Ecto neural progenitor cell (in vitro differentiated cells): ENCODE results near the gene LCE1F.

Source experiments
- DNase-seq: peaks from one replicate; pipeline ENCODE4 v3.0.0-alpha.2; 2018; ENCODE audit warnings: low spot score

Gene LCE1F, protein sequence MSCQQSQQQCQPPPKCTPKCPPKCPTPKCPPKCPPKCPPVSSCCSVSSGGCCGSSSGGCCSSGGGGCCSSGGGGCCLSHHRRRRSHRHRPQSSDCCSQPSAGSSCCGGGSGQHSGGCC

GRCh38 chr1:152774875-152775274 lies at the start of gene LCE1F:
Gene LCE1F, plus strand, starts transcription at chr1:152775140. Its CDS starts 1,232 bp downstream, at chr1:152776372.
- no peak for DNase-seq

DNA sequence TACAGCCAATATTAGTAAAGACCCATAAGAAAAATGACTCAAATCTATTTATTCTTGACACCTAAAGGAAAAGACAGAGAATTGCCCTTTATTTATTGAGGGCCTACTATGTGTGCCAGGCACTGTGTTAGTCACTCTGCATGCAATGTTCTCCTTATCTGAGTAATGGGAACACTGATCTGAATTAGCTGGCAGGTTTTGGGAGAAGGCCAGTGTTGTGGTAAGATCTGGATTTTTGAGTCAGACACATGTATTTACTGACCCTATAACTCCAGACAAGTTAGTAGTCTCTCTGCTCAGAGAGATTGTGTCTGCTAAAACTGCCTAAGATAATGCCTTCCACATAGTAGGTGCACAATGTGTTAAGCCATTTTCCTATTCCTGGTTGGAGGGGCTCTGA lies 49.7 kb upstream of the LCE1F start:
- no peak for DNase-seq

- no peak for DNase-seq
Observed at GRCh38 chr1:152728986-152729385, 46.0 kb upstream of the LCE1F start.

- DNase-seq = no peak
Observed at GRCh38 chr1:152735648-152736047, 39.3 kb upstream of the LCE1F start.

- DNase-seq = no peak
Observed at GRCh38 chr1:152737997-152738396, 36.9 kb upstream of the LCE1F start.

DNA sequence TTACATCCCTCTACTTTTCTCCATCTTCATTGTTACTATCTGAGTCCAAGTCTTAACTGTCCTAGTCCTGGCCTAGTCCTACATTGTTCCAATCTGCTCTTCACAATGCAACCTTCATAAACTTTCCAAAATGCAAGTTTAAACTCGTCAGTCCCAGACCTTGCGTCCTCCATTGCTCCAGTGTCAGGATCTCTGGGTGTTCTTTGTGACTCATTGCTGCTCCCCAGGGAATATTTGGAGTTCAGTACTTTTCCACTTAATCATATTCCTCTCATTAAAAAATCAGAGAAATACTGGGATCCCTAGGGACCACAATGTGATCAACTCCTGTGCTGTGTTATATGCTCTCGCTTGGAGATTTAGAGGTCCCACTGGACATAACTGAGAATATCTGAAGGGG lies 35.1 kb upstream of the LCE1F start:
- DNase-seq = no peak

DNA sequence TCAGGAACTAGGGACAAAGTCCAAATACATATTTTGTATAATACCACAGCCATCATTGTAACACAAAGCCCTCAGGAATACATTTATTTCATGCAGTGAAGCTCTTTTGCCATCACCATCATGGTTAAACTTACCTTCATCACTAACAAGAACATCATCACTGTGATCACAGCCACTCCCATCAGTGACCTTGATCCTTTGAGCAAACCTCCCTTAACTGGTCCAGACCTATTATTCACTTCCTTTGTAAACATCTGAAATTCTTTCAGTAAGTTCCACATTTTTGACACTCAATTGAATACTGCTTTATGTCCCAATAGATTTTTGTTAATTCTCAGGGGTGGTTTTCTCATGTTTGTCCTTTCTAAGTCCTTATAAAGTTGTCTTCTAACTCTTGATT lies 33.3 kb upstream of the LCE1F start:
- no peak for DNase-seq

DNA sequence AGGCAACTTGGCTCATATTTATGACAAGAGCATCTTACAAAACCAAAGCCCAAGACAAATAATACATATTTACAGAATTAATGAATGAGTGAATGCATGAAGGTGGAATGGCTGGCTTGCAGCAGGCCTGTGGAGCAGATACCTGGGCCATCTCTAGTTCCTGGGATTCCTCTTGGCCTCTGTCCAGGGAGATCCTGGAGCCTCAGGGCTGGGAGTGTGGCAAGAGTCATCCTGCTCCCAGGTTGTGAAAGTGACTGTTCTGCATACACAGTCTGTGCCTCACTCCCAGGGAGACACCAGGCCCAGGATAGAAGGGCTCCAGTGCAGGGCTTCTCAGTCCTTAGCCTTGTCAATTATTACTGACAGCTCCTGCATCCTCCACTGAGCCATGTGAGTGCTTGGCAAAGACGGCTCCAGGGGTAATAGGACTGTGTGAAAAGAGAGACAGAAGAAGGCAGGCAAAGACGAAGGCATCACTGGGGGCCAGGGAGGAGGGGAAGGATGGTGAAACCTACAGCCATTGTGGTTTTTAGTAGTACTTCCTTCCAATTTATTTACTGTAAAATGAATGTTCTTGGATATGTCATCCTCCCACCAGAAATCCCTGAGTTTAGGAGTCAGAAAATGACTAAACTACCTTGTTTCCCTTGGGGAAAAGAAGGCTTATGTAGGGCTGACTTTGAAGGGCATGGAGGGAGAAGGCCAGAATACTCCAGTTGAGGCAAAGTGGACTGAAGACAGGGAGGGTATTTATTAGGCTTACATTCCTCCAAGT lies 31.4 kb upstream of the LCE1F start:
- DNase-seq = no peak

- no peak for DNase-seq
Observed at GRCh38 chr1:152745289-152745704, 29.6 kb upstream of the LCE1F start.

DNA sequence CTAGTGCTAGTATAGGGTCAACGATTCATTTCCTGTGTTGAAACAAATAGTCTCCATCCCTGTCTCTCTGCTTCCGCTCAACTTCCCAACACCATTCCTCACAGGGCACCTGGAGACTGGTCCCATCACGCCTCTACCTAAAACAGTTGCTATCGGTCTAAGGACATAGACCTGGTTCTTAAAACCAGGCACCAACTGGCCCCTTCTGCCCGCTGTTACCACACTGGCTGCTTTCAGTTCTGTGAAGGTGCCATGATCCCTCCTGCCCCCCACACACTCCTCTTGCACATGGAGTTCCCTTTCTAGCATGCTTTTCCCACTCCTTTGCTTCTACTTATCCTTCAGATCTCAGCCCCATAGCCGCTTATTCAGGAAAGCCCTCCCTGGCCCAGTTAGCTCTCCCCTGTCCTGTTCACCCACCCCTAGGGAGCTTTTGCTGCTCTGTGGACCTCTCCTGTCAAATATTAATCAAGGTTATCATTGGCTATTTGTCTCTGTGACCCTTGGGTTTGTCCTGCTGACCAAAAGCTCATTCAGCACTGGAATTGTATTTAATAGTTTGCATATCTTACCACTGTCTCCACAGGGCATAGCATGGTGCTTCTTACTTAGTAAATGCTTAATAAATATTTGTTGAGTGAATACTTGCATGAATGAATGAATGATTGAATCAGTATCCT lies 29.0 kb upstream of the LCE1F start:
- DNase-seq = no peak

DNA sequence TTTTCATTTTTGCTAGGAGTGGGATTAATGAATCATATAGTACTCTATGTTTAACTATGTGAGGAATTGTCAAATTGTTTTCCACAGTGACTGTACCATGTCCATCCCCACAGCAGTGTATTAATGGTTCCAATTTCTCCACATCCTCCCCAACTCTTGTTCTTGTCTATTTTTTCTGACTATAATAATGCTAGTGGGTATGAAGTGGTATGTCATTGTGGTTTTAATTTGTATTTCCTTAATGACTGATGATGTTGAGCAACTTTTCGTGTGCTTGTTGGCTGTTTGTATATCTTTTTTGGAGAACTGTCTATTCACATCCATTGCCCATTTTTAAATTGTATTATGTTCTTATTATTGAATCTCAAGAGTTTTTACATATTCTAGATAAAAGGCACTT lies 27.1 kb upstream of the LCE1F start:
- DNase-seq = no peak

DNA sequence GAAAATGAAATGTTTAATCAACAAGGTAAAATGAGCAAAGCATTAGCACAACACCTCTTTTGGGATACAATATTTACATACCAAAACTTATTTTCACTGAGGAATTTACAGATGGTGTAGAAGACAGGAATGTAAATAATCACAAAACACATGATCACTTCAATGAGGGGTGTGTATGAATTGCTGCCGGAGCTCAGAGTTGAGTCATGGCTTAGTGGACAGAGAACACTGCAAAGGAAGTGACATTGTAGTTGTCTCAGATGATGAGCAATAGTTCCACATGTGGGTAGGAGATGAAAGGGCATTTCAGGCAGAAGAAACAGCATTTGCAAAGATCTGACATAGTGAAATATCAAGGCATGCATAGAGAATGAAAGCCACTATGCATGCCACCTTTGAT lies 22.7 kb upstream of the LCE1F start:
- no peak for DNase-seq

DNA sequence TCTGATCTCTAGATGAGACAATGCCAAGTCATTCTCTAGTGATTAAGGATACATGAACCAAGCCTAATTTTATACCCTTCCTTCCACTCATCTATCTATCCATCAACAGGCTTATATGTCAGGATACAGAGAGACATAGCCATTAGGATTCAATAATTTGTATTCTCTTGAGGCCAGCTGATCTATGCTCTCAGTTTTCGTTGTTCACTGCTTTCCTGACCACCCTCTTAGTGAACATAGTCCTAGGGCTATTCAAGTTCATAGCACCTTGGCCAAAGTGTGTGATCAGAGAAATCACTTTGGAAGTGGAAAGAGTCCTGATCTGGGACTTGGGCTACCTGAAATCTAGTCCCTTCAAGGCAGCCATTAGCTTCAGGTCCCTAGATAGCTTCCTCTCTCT lies 21.4 kb upstream of the LCE1F start:
- no peak for DNase-seq

DNA sequence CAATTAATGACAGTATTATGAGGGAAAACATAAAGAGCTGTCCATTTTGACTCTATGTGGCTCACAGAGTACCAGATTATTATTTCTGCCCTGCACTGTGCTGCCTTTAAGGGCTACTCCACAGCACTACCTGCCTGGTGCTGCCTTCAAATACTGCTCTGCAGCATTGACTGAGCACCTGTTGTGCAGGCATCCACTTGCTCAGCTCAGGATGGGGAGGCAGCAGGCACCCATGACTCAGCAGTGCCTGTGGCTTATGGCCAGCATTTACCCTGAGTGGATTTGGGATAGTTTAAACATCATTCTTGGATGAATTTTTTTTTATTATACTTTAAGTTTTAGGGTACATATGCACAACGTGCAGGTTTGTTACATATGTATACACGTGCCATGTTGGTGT lies 18.1 kb upstream of the LCE1F start:
- no peak for DNase-seq

GRCh38 chr1:152757747-152758146 lies 17.2 kb upstream of the LCE1F start, which contains the start of gene KPRP:
Gene KPRP, plus strand, starts transcription at chr1:152758025. Its CDS starts 1,564 bp downstream, at chr1:152759589.
- no peak for DNase-seq

- no peak for DNase-seq
Observed at GRCh38 chr1:152758636-152759035, 16.3 kb upstream of the LCE1F start.

DNA sequence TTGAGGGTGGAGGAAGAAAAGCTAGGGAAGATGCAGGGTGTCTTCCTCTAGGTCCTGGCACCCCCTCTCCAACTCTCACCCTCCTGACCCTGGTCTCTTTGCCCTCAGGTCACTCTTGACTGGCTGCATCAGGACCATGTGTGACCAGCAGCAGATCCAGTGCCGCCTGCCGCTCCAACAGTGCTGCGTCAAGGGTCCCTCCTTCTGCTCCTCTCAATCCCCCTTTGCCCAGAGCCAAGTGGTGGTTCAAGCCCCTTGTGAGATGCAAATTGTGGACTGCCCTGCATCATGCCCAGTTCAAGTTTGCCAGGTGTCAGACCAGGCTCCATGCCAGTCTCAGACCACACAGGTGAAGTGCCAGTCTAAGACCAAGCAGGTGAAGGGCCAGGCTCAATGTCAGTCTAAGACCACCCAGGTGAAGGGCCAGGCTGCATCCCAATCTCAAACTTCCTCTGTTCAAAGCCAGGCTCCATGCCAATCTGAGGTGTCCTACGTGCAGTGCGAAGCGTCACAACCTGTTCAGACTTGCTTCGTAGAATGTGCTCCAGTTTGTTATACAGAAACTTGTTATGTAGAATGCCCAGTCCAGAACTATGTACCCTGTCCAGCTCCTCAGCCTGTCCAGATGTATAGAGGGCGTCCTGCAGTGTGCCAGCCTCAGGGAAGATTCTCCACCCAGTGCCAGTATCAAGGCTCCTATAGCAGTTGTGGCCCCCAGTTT lies 15.3 kb upstream of the LCE1F start:
- no peak for DNase-seq

- DNase-seq = no peak
Observed at GRCh38 chr1:152760551-152761190, 14.3 kb upstream of the LCE1F start.

DNA sequence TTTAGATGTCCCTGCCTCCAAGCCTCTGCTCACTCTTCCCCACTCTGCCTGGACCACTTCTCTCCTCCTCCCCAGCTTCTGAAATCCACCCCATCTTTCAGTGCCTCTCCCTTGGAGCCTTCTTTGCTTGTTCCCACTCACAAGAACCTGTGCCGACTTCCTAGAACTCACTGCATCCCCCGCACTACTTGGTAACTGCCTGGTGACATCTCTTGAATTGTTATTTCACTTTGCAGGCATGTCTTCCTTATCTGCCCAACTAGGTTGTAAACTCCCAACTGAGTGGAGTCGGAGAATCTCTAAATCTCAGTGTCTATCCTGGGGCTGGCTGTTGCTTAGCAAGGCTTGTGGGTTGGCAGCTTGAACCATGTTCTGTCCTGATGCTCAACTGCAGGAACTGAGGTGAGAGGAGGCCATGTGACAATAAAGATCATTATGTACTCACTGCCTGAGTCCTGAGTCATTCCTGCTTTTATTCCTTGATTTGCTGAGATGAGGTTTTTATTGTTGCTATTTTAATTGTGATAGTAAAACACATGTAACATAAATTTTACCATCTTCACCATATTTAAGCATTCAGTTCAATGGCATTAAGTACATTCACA lies 13.2 kb upstream of the LCE1F start:
- no peak for DNase-seq

- no peak for DNase-seq
Observed at GRCh38 chr1:152768847-152769533, 6.0 kb upstream of the LCE1F start.

- no peak for DNase-seq
Observed at GRCh38 chr1:152770411-152770810, 4.5 kb upstream of the LCE1F start.
